ENCODE results near the gene FLT4. TPM values are rescaled to one million over a fixed set of nuclear protein-coding genes. Genes with fewer than 3 reads are reported as not detected.
A peak's percentile ranks its signal among the peaks of the same experiment; 100 is the strongest.

The FLT4 gene
- total and polyA plus RNA-seq, 9 of the 15 experiments (the other 6 are each of a cell fraction or from before 2014, with no cell fraction given), result 0.01 to 0.42 (median 0.14) TPM; not detected in 2

GRCh38 chr5:180599981-180600553 lies 49.3 kb downstream of the FLT4 start:
- H3K9me1 ChIP-seq (ENCODE audit: control insufficient read depth, insufficient read depth, low read length), result no peaks in the 10 kb centered on the region
- H3K9me3 ChIP-seq (replicated peaks; ENCODE audit: control insufficient read depth, insufficient read depth, low read depth, low read length), result no peaks in the 10 kb centered on the region
- no peak for TF ChIP-seq LCOR (CRISPR knock-in tag; IDR thresholded peaks at IDR 0.05)
- no peak for TF ChIP-seq NCOA6 (IDR thresholded peaks at IDR 0.05)
- no peak for TF ChIP-seq RHOXF2B (CRISPR knock-in tag; conservative IDR thresholded peaks at IDR 0.05)
- no peak for TF ChIP-seq PPARD (CRISPR knock-in tag; IDR thresholded peaks at IDR 0.05)
- no peak for TF ChIP-seq CREB3L1 (IDR thresholded peaks at IDR 0.05; ENCODE audit: borderline replicate concordance, low read depth)
- BruUV-seq (replicated peaks), result no TSS peak
- H3K36me3 ChIP-seq (ENCODE audit: control insufficient read depth, insufficient read depth, low read length), result no peaks in the 10 kb centered on the region
- no peaks in the 10 kb centered on the region for H4K20me1 ChIP-seq (replicated peaks; ENCODE audit: control insufficient read depth, insufficient read depth, low read length)
- ChIA-PET CTCF (ENCODE audit: low intra/inter-chr PET ratio) (interaction anchor here (0.6 kb wide), 1 partner anchor 20 kb away, joined by 3 read pairs; no protein-coding TSS in a partner anchor), POLR2A (no interaction called here)
- no peaks in the 10 kb centered on the region for H3K79me2 ChIP-seq (ENCODE audit: control insufficient read depth, insufficient read depth, low read length)
- no peak overlapping the region for H3K27ac ChIP-seq (ENCODE audit: extremely low read depth, low read depth, low read length)
- H3K4me3 ChIP-seq, result no peak overlapping the region
- 47% methylated on average over 15 of the region's 16 CpGs for WGBS (ENCODE audit: insufficient coverage, low coverage, missing lambda C conversion rate)
- peaks cover under 1 to 55% of the 10 kb centered on the region in 2 experiments; a peak in 4 of 5 replicates for H3K4me1 ChIP-seq (replicated peaks in 1 of 2; ENCODE audit: control insufficient read depth in 2 of 2, insufficient read depth in 2 of 2, low read length in 2 of 2)
- intact Hi-C loops (cut with micrococcal nuclease), result loop anchor here (10.0 kb wide), 2 partner anchors 45 to 395 kb away; partner anchors contain the start of gene RASGEF1C
- peak overlapping the region; percentile 33; the same call in 1 of the 2 replicates for H2AFZ ChIP-seq (ENCODE audit: low read depth, low read length)
- no peak overlapping the region for H3K9ac ChIP-seq (ENCODE audit: insufficient read depth in 1 of 2, low read depth in 2 of 2, low read length in 2 of 2)
- peaks cover 0 to 7% of the 10 kb centered on the region in 2 experiments; a peak in 2 of 5 replicates for H3K27me3 ChIP-seq (ENCODE audit: control insufficient read depth in 2 of 2, insufficient read depth in 2 of 2, low read length in 2 of 2)
- no peak for FAIRE-seq
- no peak overlapping the region for H3K4me2 ChIP-seq (ENCODE audit: insufficient read depth, low read length)
- peak in 1 of 4 experiments; percentile 5 for DNase-seq (ENCODE audit: extremely low read depth in 1 of 4, low spot score in 3 of 4)
- in situ Hi-C loops (cut with MboI), result no loop called here
- ATAC-seq, result no peak
